Hepatocyte (in vitro differentiated cells): Measurements from ENCODE around the gene ASB1.

Experiments used
- EZH2phosphoT487 ChIP-seq: fragments of 200-600 bp; sonication (generic); IDR thresholded peaks from one replicate; pipeline ENCODE4 v1.6.1; 2018; ENCODE audit warnings: antibody characterized with exemption, mild to moderate bottlenecking, low read depth, moderate library complexity; ENCODE audit not compliant: unreplicated experiment, severe bottlenecking
- TF ChIP-seq, protein P1 (sequence below): fragments of 200-600 bp; sonication (generic); IDR thresholded peaks from 2 replicates; pipeline ENCODE4 v1.5.1; 2016; ENCODE audit warnings: antibody characterized with exemption, mild to moderate bottlenecking; ENCODE audit not compliant: poor library complexity

DNA sequence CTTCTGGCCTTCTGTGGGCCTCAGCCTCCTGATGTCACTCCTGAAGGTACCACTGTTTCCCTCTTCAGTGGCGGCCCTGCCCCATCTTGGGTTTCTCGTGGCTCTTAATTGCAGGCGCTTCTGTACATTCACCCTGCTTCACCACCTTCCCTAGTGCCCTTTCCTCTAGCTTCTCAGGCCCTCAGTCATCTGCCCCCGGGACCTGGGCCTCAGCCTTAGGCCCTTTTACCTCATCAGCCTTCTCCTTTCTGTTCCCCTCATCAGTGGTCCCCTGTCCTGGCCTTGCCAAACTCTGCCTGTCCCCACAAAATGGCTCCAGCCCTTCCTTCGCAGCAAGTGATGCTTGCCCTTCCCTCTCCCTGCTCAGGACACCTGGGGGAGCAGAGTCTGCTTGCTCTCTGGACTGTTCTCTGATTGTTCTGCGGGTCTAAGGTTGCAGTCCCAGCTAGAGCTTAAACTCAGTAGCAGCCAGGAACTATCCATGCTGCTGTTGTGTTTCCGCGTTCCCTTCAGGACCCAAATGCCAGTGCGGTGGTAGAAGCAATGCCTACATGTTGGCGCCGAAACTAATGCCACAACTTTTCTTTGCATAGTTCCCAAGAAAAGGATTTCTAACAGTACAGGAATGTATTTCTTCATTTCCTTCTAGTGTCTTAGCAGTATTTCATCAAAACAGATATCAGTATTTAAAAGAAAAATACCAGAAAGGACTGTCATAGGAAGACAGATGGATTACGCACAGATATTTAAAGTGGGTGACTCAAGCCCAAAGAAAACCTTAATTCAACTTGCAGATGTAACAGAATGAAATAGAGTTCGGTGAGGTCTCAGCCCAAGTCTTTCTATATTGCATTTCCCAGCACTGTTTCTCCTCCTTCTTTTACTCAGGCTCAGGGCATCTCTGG is 7.5 kb downstream of the ASB1 start:
- TF ChIP-seq, protein P1, sequence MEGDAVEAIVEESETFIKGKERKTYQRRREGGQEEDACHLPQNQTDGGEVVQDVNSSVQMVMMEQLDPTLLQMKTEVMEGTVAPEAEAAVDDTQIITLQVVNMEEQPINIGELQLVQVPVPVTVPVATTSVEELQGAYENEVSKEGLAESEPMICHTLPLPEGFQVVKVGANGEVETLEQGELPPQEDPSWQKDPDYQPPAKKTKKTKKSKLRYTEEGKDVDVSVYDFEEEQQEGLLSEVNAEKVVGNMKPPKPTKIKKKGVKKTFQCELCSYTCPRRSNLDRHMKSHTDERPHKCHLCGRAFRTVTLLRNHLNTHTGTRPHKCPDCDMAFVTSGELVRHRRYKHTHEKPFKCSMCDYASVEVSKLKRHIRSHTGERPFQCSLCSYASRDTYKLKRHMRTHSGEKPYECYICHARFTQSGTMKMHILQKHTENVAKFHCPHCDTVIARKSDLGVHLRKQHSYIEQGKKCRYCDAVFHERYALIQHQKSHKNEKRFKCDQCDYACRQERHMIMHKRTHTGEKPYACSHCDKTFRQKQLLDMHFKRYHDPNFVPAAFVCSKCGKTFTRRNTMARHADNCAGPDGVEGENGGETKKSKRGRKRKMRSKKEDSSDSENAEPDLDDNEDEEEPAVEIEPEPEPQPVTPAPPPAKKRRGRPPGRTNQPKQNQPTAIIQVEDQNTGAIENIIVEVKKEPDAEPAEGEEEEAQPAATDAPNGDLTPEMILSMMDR: no peak
- no peak for TF ChIP-seq EZH2phosphoT487
